GM12891 (cell line): Measurements from ENCODE around the gene OR2B2.
"Not testable (repeated sequence)": the region's sequence is repeated elsewhere in the genome, so short reads cannot be mapped to it uniquely, and the experiment has no call there.

Source experiments
- DNase-seq: peaks from one replicate; pipeline ENCODE4 v3.0.0; 2011; ENCODE audit warnings: low spot score; ENCODE audit not compliant: insufficient read length
- FAIRE-seq: peaks from 2 replicates; lab custom pipeline; 2011; peaks lifted over from hg19 to GRCh38; lab: Jason Lieb, UNC
- PAX5 ChIP-seq: IDR thresholded peaks from 2 replicates; pipeline ENCODE4 v1.6.1; 2011; ENCODE audit warnings: low read length, moderate library complexity, mild to moderate bottlenecking; ENCODE audit not compliant: insufficient read depth, severe bottlenecking
- POLR2A ChIP-seq: IDR thresholded peaks from 2 replicates; pipeline ENCODE4 v1.6.1; 2011; ENCODE audit warnings: low read depth, low read length, control low read depth
- POLR2AphosphoS5 ChIP-seq: IDR thresholded peaks from 2 replicates; pipeline ENCODE4 v1.6.1; 2011; ENCODE audit warnings: low read depth, low read length, control low read depth
- POU2F2 ChIP-seq: IDR thresholded peaks from 2 replicates; pipeline ENCODE4 v1.6.1; 2011; ENCODE audit warnings: low read depth, mild to moderate bottlenecking, control low read depth, low read length, moderate library complexity
- SPI1 ChIP-seq: IDR thresholded peaks from 2 replicates; pipeline ENCODE4 v1.6.1; 2011; ENCODE audit warnings: low read depth, low read length, control low read depth
- TAF1 ChIP-seq: IDR thresholded peaks from 2 replicates; pipeline ENCODE4 v1.6.1; 2011; ENCODE audit warnings: low read depth, low read length, control low read depth

The OR2B2 gene

DNA sequence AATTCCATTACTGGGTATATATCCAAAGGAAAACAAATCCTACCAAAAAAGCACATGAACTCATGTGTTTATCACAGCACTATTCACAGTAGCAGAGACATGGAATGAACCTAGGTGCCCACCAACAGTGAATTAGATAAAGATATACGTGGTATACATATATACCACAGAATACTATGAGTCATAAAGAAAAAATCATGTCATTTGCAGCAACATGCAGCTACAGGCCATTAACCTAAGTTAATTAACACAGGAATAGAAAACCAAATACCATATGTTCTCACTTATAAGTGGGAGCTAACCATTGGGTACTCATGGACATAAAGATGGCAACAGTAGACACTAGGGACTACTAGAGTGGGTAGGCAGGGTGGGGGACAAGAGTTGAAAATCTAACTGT, 4.2 kb downstream of the OR2B2 start:
- FAIRE-seq (no peak), DNase-seq (no peak)
- TF ChIP-seq TAF1 (no peak), POU2F2 (no peak), POLR2A (no peak), POLR2AphosphoS5 (no peak)

- peak; percentile 37 for DNase-seq
- FAIRE-seq, result peak; percentile 79
Measured at GRCh38 chr6:27902335-27903314, 9.6 kb downstream of the OR2B2 start.

DNA sequence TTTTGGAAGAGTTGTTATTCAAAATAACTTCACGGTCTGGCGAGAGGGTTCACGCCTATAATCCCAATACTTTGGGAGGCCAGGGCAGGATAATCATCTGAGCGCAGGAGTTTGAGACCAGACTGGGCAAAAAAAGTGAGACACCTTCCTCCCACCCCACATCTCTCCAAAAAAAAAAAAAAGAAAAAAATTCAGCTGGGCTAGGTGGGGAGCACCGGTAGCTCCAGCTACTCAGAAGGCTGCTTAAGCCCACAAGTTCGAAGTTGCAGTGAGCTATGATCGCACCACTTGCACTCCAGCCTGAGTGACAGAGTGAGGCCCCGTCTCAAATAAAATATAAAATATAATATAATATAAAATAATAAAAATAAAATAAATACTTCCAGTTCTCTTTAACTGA, 10.4 kb downstream of the OR2B2 start:
- FAIRE-seq (no peak), DNase-seq (no peak)
- TF ChIP-seq TAF1 (no peak), PAX5 (no peak), POU2F2 (no peak), POLR2A (no peak), POLR2AphosphoS5 (no peak), SPI1 (no peak)

More at GRCh38 chr6:27902335-27903314, 9.6 kb downstream of the OR2B2 start:
- TF ChIP-seq SPI1 (no peak), POU2F2 (0 out of 2 replicates have a peak, but pooled peaks have one; percentile 15), POLR2AphosphoS5 (no peak), PAX5 (no peak), POLR2A (no peak), TAF1 (0 out of 2 replicates have a peak, but pooled peaks have one; percentile 32)

GRCh38 chr6:27900197-27900596, 12.0 kb downstream of the OR2B2 start:
- not testable (repeated sequence) for FAIRE-seq, DNase-seq

DNA sequence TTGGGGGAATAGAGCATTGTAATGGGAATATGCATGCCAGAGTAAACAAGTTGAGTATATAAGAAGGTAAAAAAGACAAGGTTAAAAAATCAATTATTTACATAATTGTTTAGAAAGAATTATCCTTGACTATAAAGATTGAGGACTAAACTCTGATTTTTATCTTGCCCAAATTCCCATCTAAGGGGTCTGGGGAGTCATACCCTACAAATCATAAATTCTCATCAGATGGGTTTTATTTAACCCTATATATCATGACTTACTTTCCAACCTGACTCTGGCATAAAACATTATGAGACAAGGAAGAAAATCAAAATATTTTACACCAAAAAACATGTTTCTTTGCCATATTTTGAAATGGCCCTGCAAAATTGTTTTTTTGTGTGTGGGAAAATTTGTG, 12.7 kb downstream of the OR2B2 start:
- FAIRE-seq, result no peak
- TF ChIP-seq SPI1 (no peak), PAX5 (no peak), POLR2AphosphoS5 (no peak)
- DNase-seq, result no peak

DNA sequence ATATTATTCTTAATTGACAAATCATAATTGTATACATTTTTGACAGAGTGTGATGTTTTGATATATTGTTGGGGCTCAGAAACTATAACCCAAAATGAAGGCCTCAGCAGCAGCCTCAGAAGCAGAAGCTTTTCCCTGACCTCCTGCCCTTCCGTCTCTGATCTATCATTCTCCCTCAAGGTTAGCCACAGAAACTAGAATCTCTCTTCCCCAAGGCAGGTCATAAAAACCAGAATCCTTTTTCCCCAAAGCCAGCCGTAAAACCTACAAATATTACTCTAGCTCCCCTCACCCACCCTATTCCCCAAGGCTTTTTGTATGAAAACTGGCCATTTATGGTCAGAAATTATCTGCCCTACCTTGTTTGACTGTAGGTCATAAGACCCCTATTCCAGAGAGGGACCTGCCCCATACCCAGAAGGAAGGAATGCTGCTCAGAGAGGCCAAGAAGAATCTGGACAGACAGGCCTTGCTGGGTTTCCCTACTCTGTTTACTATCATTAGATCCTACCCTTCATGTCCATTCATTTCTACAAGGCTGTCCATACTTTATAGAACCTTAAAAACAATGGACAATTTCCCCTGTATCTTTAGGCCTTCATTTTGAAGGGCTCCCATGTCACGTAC, 14.5 kb downstream of the OR2B2 start:
- TF ChIP-seq PAX5, result no peak
- TF ChIP-seq TAF1, result no peak
- TF ChIP-seq SPI1, result no peak
- TF ChIP-seq POLR2AphosphoS5, result no peak
- TF ChIP-seq POU2F2, result no peak
- no peak for TF ChIP-seq POLR2A
- DNase-seq (no peak), FAIRE-seq (no peak)

DNA sequence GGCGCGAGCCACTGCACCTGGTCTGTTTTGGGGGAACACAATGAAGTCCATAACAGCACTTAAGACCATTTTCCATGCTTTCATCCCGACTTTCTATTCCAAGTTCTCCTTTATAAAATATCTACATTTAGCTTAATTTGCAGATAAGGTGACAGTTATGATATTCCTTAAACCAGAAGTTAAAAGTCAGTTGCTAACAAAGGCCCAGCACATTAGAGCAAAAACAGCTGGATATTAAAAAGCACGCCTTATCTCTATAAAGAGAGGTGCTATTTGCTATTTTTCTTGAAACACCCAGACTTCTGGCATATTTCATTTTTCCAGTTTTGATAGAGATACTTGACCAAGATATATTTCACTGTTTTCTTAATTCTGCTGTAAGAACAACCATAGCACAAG, 15.8 kb downstream of the OR2B2 start:
- FAIRE-seq (no peak), DNase-seq (no peak)
- TF ChIP-seq POU2F2, result no peak
- TF ChIP-seq POLR2A, result no peak
- TF ChIP-seq TAF1, result no peak
- no peak for TF ChIP-seq POLR2AphosphoS5
- no peak for TF ChIP-seq PAX5

- TF ChIP-seq POU2F2 (no peak), PAX5 (no peak), SPI1 (peak; percentile 58; the same call in 1 of the 2 replicates), POLR2AphosphoS5 (0 out of 2 replicates have a peak, but pooled peaks have one; percentile 33), TAF1 (no peak), POLR2A (no peak; the same call in 1 of the 2 replicates)
- FAIRE-seq (peak; percentile 82), DNase-seq (no peak)
Measured at GRCh38 chr6:27894839-27895762, 17.1 kb downstream of the OR2B2 start.
